Measurements from ENCODE around the gene FADS1.

Gene FADS1

GRCh38 chr11:61795459-61795858 is 21.3 kb downstream of the FADS1 start:
- DNase-seq (ENCODE audit: low spot score), result no peak

GRCh38 chr11:61794579-61794978 is 22.2 kb downstream of the FADS1 start:
- DNase-seq (ENCODE audit: low spot score), result no peak

DNA sequence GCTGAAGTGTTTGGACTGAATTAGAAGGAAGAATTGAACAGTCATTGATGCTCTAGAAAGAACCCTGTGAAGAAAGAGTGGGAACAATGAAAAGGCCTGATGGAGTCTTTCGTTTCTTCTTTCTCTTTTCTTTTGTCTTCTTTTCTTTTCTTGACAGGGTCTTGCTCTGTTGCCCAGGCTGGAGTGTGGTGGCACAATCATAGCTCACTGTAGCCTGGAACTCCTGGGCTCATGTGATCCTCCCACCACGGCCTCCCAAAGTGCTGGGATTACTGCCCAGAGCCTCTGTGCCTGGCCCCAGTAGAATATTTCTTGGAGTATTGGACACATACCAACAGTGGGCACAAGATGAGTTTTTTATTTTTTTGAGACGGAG is 23.0 kb downstream of the FADS1 start:
- DNase-seq (ENCODE audit: low spot score), result no peak

DNA sequence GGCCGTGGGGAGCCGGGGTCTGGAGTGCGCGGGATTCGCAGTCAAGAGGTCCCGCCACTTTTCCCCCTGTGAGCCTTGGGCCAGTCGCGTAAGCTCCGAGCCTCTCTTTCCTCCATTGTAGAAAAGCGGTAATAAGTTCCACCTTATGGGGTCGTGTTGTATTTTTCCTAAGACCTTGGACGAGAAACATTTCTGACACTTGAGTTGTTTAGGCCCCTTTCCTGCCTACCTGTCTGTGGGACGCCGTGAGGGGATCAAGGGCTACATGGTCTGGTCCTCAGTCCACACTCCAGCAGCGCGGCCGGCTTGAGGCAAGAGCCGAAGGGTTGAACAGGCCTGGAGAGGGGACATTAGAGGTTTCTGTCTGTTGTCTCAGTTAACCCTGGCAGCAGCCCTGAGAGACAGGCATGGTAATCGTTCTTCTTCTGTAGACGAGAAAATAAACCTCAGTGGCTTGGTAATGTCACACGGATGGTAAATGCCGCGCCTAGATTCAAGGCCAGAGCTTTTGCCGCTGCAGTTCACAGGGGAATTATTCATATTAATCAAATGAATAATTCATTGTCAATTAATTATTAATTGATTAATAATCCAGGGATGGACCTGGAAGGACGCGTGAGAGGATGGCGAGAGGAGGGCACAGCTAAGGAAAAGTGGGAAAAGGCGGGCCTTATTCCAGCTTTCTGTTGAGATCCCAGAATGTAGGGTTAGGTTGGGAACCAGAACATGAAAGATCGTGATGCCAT is 23.5 kb downstream of the FADS1 start:
- DNase-seq (ENCODE audit: low spot score), result no peak

DNA sequence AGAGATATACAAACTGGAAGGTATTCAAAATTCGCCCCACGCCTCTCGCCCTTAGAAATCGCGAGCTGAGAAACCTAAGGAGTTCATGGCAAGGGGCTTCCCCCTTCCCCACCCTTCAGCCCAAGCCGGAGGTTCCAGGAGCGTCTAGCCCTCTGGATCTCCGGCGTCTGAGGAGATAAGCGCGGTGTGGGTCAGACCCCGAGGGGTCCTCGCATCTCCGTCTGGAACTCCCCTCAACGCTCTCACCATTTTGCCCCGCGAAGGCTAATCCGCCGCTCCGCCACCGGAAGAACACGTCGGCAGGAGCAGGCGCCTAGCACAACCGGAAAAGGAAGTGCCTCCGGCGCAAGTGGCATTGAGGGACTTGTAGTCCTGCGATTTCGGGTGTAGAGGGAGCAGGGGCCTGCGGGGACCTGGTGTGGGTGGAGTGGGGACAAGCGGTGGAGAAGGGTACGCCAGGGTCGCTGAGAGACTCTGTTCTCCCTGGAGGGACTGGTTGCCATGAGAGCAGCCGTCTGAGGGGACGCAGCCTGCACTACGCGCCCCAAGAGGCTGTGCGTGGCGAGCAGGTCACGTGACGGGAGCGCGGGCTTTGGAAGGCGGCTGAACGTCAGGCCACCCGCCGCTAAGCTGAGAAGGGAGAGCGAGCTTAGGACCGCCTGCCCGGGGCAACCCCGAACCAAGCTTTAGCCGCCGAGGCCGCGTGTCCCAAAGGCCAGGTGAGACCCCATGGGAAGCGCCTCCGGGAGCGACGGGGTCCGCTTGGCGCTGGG is 24.3 kb downstream of the FADS1 start, which contains the start of the genes FEN1 and TMEM258:
Gene FEN1, plus strand, starts transcription at position 602 of the 773 bp plus-strand sequence. CDS start 2,451 bp downstream, outside the sequence.
Gene TMEM258, minus strand, starts transcription at position 290 of the 773 bp plus-strand sequence. Its CDS starts 41 bp downstream, at position 249.
- DNase-seq (ENCODE audit: low spot score), result peak; percentile 95

GRCh38 chr11:61791737-61792309 is 25.0 kb downstream of the FADS1 start:
- peak; percentile 94 for DNase-seq (ENCODE audit: low spot score)

GRCh38 chr11:61787928-61788491 is 28.8 kb downstream of the FADS1 start:
- no peak for DNase-seq (ENCODE audit: low spot score)

GRCh38 chr11:61785837-61786402 is 30.9 kb downstream of the FADS1 start:
- DNase-seq (ENCODE audit: low spot score), result no peak

DNA sequence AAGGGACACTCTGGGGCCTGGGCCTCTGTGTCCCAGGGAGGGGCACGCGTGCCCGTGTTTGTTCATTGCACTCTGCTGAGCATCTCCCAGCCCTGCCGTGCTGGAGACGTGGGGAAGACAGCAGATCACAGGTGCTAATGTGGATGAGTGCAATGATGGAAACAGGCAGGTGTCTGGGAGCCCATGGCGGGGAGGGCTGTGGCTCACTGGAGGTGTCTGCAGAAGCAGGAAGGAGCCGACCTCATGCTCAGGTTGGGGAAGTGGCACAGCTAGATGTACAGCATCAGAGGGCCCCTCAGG is 32.3 kb downstream of the FADS1 start:
- no peak for DNase-seq (ENCODE audit: low spot score)

DNA sequence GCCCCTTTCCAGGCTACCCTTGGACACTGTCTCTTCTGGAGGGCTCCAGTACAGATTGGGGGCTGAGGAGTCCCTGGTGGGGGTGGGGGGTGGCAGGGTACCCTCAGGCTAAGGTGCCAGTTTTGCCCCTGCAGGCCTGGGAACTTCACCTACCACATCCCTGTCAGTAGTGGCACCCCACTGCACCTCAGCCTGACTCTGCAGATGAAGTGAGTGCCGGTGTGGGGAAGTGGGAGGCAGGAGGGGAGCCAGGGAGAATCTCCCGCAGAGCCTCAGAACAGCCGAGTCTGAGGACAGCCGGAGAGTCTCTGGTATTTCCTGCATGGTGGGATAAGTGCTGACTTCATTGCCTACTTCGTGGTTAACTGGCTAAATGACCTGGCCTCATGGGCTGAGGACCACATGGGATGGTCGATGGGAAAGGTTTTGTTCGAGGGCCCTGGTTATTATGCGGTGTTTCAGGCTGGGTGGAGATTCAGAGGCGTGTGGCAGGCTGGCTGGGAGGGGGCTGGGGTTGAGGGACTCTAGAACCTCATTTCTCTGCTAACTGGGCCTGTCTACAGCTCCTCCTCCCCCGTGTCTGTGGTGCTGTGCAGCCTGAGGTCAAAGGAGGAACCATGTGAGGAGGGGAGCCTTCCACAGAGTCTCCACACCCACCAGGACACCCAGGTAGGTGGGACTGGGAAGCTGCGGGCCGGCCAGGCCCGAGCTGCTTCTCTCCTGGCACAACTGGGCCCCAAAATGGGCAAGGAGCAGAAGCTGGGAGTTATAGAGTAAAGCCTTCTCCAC is 32.9 kb downstream of the FADS1 start:
- DNase-seq (ENCODE audit: low spot score), result no peak

DNA sequence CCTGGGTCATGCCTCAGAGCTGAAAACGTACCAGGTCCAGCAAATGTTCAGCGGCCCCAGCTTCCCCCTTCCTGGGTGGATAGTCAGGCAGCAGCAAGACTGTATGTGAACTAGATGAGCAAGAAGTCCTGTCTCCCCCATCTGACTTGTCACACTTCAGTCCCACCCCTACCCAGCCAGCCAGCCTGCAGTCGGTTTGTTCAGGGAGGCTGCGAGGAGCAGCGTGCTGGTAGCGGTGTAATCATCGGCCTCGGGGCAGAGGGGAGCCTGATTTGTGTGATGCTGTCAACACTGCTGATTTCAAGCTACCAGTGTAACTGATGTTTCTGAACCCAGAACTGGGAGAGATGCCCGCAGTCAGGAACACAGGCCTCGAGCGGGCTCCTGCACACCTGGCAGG is 34.0 kb downstream of the FADS1 start:
- no peak for DNase-seq (ENCODE audit: low spot score)

DNA sequence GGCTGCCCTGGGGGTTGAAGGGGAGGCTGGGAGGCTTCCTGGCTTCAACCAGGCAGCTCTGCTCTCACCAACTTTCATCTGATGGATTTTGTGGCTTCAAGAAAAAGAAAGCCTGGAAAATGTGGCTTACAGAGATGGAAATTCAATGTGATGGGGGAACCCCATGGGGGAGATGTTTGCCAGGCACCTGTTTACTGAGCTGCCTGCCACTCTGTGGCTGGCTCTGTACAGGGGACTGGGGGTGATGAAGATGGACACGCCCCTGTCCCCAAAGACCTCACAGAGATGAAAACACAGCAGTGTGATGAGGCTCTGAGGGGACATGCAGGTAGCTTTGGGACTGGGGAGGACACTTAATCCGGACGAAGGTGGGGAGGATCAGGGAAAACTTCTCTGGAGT is 34.5 kb downstream of the FADS1 start:
- no peak for DNase-seq (ENCODE audit: low spot score)

- no peak for DNase-seq (ENCODE audit: low spot score)
These were observed 35.2 kb downstream of the FADS1 start for GRCh38 chr11:61781585-61781984.

DNA sequence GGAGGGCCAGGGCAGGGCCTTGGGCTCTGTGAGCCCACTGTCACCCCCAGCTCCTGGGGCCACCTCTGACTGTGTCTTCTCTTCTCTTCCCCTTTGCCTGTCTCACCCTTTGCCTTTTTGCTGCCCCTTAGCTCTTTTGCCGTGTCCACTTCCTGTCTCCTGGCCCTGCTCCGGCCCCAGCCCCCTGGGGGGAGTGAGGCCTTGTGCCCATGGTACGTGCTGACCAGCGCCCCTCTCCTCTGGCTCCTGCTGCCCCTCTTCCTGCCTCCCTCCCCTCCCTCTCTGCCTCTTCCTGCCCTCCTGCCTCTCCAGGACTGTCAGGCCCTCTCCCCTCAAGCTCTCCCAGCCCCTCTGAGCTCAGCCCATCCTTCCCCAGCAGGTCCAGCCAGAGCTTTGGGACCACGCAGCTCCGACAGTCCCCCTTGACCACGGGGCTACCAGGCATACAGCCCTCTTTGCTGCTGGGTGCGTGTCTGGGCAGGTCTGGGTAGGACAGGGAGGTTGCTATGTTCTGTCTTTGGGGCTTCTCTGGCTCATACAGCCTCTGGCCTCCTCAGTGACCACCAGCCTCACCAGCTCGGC is 36.1 kb downstream of the FADS1 start:
- no peak for DNase-seq (ENCODE audit: low spot score)

DNA sequence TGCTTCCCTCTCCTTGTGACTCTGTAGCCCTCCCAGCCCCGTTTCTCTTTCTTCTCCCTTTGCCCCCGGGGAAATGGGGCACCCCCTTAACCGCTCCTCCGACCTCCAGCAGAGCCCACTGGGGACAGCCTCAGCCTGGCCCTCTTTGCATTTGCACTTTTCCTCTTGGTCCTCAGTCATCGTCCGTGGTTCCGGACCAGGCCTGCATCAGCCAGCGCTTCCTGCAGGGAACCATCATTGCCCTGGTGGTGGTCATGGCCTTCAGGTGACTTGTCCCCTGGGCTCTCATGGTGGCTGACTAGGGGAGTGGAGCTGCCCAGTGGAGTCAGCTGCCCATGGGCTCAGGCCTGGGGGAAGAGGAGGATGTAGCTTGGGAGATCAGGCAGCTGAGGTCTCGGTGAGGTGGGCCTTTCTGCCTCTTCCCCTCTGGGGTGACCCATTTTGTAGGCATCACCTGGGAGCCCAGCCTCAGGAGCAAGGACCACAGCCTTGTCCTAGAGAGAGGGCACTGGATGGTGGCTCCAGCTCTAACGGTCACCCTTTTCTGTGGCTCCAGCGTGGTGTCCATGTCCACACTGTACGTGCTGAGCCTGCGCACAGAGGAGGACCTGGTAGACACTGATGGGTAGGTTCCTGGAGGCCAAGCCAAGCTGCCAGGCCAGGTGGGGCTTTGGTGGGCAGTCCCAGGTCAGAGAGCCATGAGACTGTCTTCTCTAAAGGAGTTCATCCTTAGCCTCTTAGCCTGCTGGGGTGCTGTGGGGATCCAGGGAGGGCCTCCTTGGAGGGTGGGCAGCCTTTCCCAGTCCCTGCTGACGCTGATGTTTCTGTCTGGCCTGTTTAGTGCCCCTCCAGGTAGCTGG is 36.9 kb downstream of the FADS1 start:
- DNase-seq (ENCODE audit: low spot score), result no peak

DNA sequence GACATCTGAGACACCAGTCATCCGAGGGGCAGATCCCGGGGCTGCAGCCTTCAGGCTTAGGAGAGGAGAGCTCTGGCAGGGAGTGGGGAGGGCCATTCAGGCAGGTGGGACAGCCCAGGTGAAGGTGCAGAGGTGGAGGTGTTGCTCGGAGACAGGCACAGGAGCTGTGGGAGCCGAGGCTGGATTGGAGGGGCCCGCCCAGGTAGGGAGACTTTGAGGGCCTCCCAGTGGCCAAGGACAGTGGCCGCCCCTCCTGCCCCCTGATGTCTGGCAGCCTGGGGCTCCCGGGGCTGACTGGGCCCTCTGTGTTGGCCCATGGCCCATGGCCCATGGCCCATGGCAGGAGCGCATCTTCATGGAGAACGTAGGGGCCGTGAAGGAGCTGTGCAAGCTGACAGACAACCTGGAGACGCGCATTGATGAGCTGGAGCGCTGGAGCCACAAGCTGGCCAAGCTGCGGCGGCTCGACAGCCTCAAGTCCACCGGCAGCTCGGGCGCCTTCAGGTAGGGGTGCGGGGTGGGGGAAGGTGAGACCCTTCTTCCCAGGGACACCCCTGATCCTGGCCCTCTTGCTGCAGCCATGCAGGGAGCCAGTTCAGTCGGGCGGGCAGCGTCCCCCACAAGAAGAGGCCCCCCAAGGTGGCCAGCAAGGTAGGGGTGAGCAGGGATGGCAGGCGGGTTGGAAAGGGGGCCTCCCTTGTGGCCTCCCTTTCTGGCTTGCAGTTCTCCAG is 37.7 kb downstream of the FADS1 start:
- DNase-seq (ENCODE audit: low spot score), result no peak

DNA sequence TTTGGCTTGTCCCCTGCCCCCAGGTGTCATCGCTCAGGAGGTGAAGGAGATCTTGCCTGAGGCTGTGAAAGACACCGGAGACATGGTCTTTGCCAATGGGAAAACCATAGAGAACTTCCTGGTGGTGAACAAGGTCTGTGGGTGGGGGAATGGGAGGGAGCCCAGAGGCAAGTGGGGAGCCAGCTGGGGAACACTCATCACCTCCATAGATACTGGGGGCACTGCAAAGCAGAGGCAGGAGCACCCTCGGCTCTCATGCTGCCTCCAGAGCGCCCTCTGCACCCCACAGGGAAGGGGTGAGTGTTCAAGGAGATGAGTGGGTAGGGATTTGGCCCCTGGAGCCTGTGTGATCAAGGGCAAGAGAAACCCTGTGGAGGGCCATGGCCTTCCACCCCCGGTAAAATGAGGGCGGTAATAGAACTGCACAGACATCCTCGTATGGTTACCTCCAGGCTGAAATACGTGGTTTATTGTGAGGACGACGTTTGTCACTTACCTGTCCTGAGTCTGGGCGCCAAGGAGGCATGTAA is 38.4 kb downstream of the FADS1 start:
- DNase-seq (ENCODE audit: low spot score), result no peak

GRCh38 chr11:61777234-61778090 is 39.3 kb downstream of the FADS1 start:
- no peak for DNase-seq (ENCODE audit: low spot score)

Data from RKO (cell line).